CD4-positive, CD25-positive, alpha-beta regulatory T cell (primary cell): ENCODE data around the gene FBXO22. TPM values are rescaled to one million over a fixed set of nuclear protein-coding genes. Genes with fewer than 3 reads are reported as not detected.
"Not testable (repeated sequence)": the region's sequence is repeated elsewhere in the genome, so short reads cannot be mapped to it uniquely, and the experiment has no call there.

Experiments used
- ATAC-seq, 2 donors: fragments of 150-1000 bp; cut with Tn5 transposase; one replicate each; pipeline ENCODE4 v1.10.0; 2021; ENCODE audit warnings: low read depth in 2 of 2, moderate number of reproducible peaks in 2 of 2, moderate library complexity in 1 of 2
- DNase-seq, 3 donors: peaks; one replicate each; pipeline versions ENCODE4 v3.0.0 to v3.0.0-alpha.2; 2012 to 2022; ENCODE audit warnings: mixed read lengths in 1 of 3
- H3K27ac ChIP-seq: one replicate; pipeline ENCODE4 v1.7.0; 2013; ENCODE audit warnings: mild to moderate bottlenecking, low read length; ENCODE audit not compliant: insufficient read depth, poor library complexity, severe bottlenecking
- H3K27me3 ChIP-seq: one replicate; pipeline ENCODE4 v1.7.0; 2013; ENCODE audit warnings: low read length; ENCODE audit not compliant: control insufficient read depth, insufficient read depth
- H3K36me3 ChIP-seq: one replicate; pipeline ENCODE4 v1.7.0; 2013; ENCODE audit warnings: mild to moderate bottlenecking, low read length, moderate library complexity; ENCODE audit not compliant: control insufficient read depth, insufficient read depth
- H3K4me1 ChIP-seq: 2 replicates; pipeline ENCODE4 v1.7.0; 2013; ENCODE audit warnings: mild to moderate bottlenecking, low read length; ENCODE audit not compliant: insufficient read depth, control insufficient read depth, poor library complexity, severe bottlenecking
- H3K4me3 ChIP-seq: one replicate; pipeline ENCODE4 v1.7.0; 2013; ENCODE audit warnings: low read depth, mild to moderate bottlenecking, low read length, moderate library complexity
- H3K9me3 ChIP-seq, 2 experiments: 1 replicate in 1 of 2; 2 replicates in 1 of 2; pipeline ENCODE4 v1.7.0; 2013; ENCODE audit warnings: low read length in 2 of 2, mild to moderate bottlenecking in 1 of 2, moderate library complexity in 1 of 2; ENCODE audit not compliant: control insufficient read depth in 2 of 2
- H3K27ac Mint-ChIP-seq, 3 donors: one replicate each; pipeline ENCODE4 v1.8.0; 2020 to 2022; ENCODE audit warnings: mild to moderate bottlenecking in 3 of 3, mixed read lengths in 3 of 3, moderate library complexity in 2 of 3
- H3K27me3 Mint-ChIP-seq: one replicate; pipeline ENCODE4 v1.8.0; 2022; ENCODE audit warnings: mild to moderate bottlenecking, mixed read lengths
- H3K36me3 Mint-ChIP-seq: one replicate; pipeline ENCODE4 v1.8.0; 2020; ENCODE audit warnings: mixed read lengths
- H3K4me1 Mint-ChIP-seq, 4 donors: one replicate each; pipeline ENCODE4 v1.8.0; 2020 to 2022; ENCODE audit warnings: mixed read lengths in 4 of 4, mild to moderate bottlenecking in 1 of 4
- H3K4me3 Mint-ChIP-seq, 4 donors: one replicate each; pipeline ENCODE4 v1.8.0; 2020 to 2022; ENCODE audit warnings: mild to moderate bottlenecking in 4 of 4, mixed read lengths in 4 of 4, moderate library complexity in 3 of 4
- H3K9me3 Mint-ChIP-seq, 7 donors: one replicate each; pipeline ENCODE4 v1.8.0; 2020 to 2022; ENCODE audit warnings: mixed read lengths in 7 of 7, mild to moderate bottlenecking in 3 of 7, moderate library complexity in 2 of 7
- polyA plus RNA-seq, 4 donors: library from polyadenylated mRNA; unstranded; fragments of 300-500 nt; fragmentation: Illumina TruSeq; gene quantifications; one replicate each; pipeline ENCODE4 v1.2.3, GENCODE V29; 2021
- total RNA-seq: library from RNA; stranded (reverse); gene quantifications from one replicate; pipeline ENCODE4 v1.2.3, GENCODE V29; 2022

Gene FBXO22
- 11.3 TPM for total RNA-seq
- 10 to 100 TPM; 19.5 to 27.3 (median 20.5) TPM for polyA plus RNA-seq

GRCh38 chr15:75903331-75904239 lies at the start of gene FBXO22:
FBXO22 (plus strand) TSS chr15:75903878; CDS start chr15:75903964, 86 bp downstream.
- H3K36me3 ChIP-seq, result peaks cover 11% of the 10 kb centered on the region
- H3K9me3 ChIP-seq, result no peaks in the 10 kb centered on the region
- H3K4me3 ChIP-seq, result peak within 1 kb of the TSS; percentile 85
- Mint-ChIP-seq H3K4me3 (peak within 1 kb of the TSS; percentile 94 to 99 (median 98)), H3K27ac (peak within 1 kb of the TSS; percentile 91 to 99 (median 95)), H3K36me3 (peaks cover 3% of the 10 kb centered on the region), H3K9me3 (no peaks in the 10 kb centered on the region), H3K27me3 (peaks cover 4% of the 10 kb centered on the region), H3K4me1 (peaks cover 20 to 50% (median 29%) of the 10 kb centered on the region in 4 donors)
- peak within 1 kb of the TSS; percentile 73 for H3K27ac ChIP-seq
- peaks cover 20% of the 10 kb centered on the region for H3K4me1 ChIP-seq
- H3K27me3 ChIP-seq, result no peaks in the 10 kb centered on the region
- DNase-seq, result peak; percentile 78 to 95 (median 88)
- peak; percentile 97 to 98 for ATAC-seq

GRCh38 chr15:75857886-75858285 lies 45.8 kb upstream of the FBXO22 start:
- no peak for ATAC-seq
- DNase-seq, result no peak
- no peak overlapping the region for H3K4me3 ChIP-seq
- H3K27me3 ChIP-seq, result no peaks in the 10 kb centered on the region
- Mint-ChIP-seq H3K27ac (peak overlapping the region in 1 of 3 donors; percentile 2), H3K9me3 (no peaks in the 10 kb centered on the region), H3K4me3 (no peak overlapping the region), H3K27me3 (no peaks in the 10 kb centered on the region), H3K36me3 (peaks cover 24% of the 10 kb centered on the region), H3K4me1 (peaks cover 18 to 41% (median 25%) of the 10 kb centered on the region in 4 donors)
- no peaks in the 10 kb centered on the region for H3K9me3 ChIP-seq
- H3K36me3 ChIP-seq, result peaks cover 37% of the 10 kb centered on the region
- H3K27ac ChIP-seq, result no peak overlapping the region
- H3K4me1 ChIP-seq, result no peaks in the 10 kb centered on the region

- no peak overlapping the region for H3K27ac Mint-ChIP-seq
- H3K4me1 Mint-ChIP-seq, result peaks cover 15 to 47% (median 35%) of the 10 kb centered on the region in 4 donors
- peaks cover 34% of the 10 kb centered on the region for H3K36me3 Mint-ChIP-seq
Measured at GRCh38 chr15:75861750-75862402, 41.8 kb upstream of the FBXO22 start.

GRCh38 chr15:75862796-75863195 lies 40.9 kb upstream of the FBXO22 start:
- Mint-ChIP-seq H3K36me3 (peaks cover 34% of the 10 kb centered on the region), H3K27ac (peak overlapping the region in 1 of 3 donors; percentile 39), H3K27me3 (no peaks in the 10 kb centered on the region), H3K4me3 (no peak overlapping the region), H3K9me3 (peaks cover 0 to 2% (median 0%) of the 10 kb centered on the region in 7 donors), H3K4me1 (peaks cover 15 to 49% (median 38%) of the 10 kb centered on the region in 4 donors)
- no peak overlapping the region for H3K27ac ChIP-seq
- no peaks in the 10 kb centered on the region for H3K27me3 ChIP-seq
- no peak for DNase-seq
- no peak overlapping the region for H3K4me3 ChIP-seq
- peaks cover 13% of the 10 kb centered on the region for H3K36me3 ChIP-seq
- no peaks in the 10 kb centered on the region for H3K9me3 ChIP-seq
- no peaks in the 10 kb centered on the region for H3K4me1 ChIP-seq
- ATAC-seq, result no peak

More at GRCh38 chr15:75861750-75862402, 41.8 kb upstream of the FBXO22 start:
- Mint-ChIP-seq H3K27me3 (no peaks in the 10 kb centered on the region), H3K9me3 (peaks cover 0 to 2% (median 0%) of the 10 kb centered on the region in 7 donors), H3K4me3 (no peak overlapping the region)
- Histone ChIP-seq H3K27me3 (no peaks in the 10 kb centered on the region), H3K36me3 (peaks cover 18% of the 10 kb centered on the region), H3K9me3 (no peaks in the 10 kb centered on the region), H3K27ac (no peak overlapping the region), H3K4me3 (no peak overlapping the region), H3K4me1 (no peaks in the 10 kb centered on the region)
- ATAC-seq, result no peak
- DNase-seq, result no peak

- Mint-ChIP-seq H3K36me3 (peaks cover 40% of the 10 kb centered on the region), H3K27me3 (no peaks in the 10 kb centered on the region), H3K4me1 (peaks cover 16 to 39% (median 32%) of the 10 kb centered on the region in 4 donors), H3K27ac (no peak overlapping the region), H3K4me3 (no peak overlapping the region), H3K9me3 (peaks cover 0 to 2% (median 0%) of the 10 kb centered on the region in 7 donors)
- H3K4me3 ChIP-seq, result no peak overlapping the region
- H3K27ac ChIP-seq, result no peak overlapping the region
- no peaks in the 10 kb centered on the region for H3K4me1 ChIP-seq
- ATAC-seq, result no peak
- no peaks in the 10 kb centered on the region for H3K9me3 ChIP-seq
- DNase-seq, result no peak
- peaks cover 20% of the 10 kb centered on the region for H3K36me3 ChIP-seq
- H3K27me3 ChIP-seq, result no peaks in the 10 kb centered on the region
Measured at GRCh38 chr15:75864213-75865059, 39.2 kb upstream of the FBXO22 start.

- Mint-ChIP-seq H3K36me3 (peaks cover 46% of the 10 kb centered on the region), H3K4me1 (peaks cover 16 to 36% (median 25%) of the 10 kb centered on the region in 4 donors), H3K27ac (peak overlapping the region in 2 of 3 donors; percentile 21 to 44)
- H3K9me3 ChIP-seq, H3K4me3 Mint-ChIP-seq, ATAC-seq, DNase-seq, H3K4me3 ChIP-seq, H3K27me3 ChIP-seq, H3K4me1 ChIP-seq, H3K27me3 Mint-ChIP-seq, H3K9me3 Mint-ChIP-seq, H3K27ac ChIP-seq: not testable (repeated sequence)
- peaks cover 24% of the 10 kb centered on the region for H3K36me3 ChIP-seq
Measured at GRCh38 chr15:75866045-75866444, 37.6 kb upstream of the FBXO22 start.

GRCh38 chr15:75866916-75867315 lies 36.8 kb upstream of the FBXO22 start:
- Histone ChIP-seq H3K36me3 (peaks cover 20% of the 10 kb centered on the region), H3K9me3 (no peaks in the 10 kb centered on the region), H3K27me3 (no peaks in the 10 kb centered on the region), H3K4me1 (no peaks in the 10 kb centered on the region), H3K4me3 (no peak overlapping the region), H3K27ac (no peak overlapping the region)
- H3K36me3 Mint-ChIP-seq, result peaks cover 46% of the 10 kb centered on the region
- H3K27ac Mint-ChIP-seq, result peak overlapping the region in 2 of 3 donors; percentile 25 to 44
- peaks cover 0 to 2% (median 0%) of the 10 kb centered on the region in 7 donors for H3K9me3 Mint-ChIP-seq
- H3K27me3 Mint-ChIP-seq, result no peaks in the 10 kb centered on the region
- DNase-seq (no peak), ATAC-seq (no peak)
- no peak overlapping the region for H3K4me3 Mint-ChIP-seq
- peaks cover 20 to 36% (median 24%) of the 10 kb centered on the region in 4 donors for H3K4me1 Mint-ChIP-seq
